ENCODE results near the gene LINC00305.

LINC00305 gene

GRCh38 chr18:64148988-64149387 lies at the start of gene LINC00305:
Gene LINC00305 (minus strand): TSS chr18:64149088.
- TF ChIP-seq MAX (IDR thresholded peaks at IDR 0.05) (no peak), FOXM1 (IDR thresholded peaks at IDR 0.05; ENCODE audit: borderline replicate concordance, low read depth) (no peak), NFIC (IDR thresholded peaks at IDR 0.05) (no peak), ZBTB7A (IDR thresholded peaks at IDR 0.05; ENCODE audit: low read depth) (no peak), CEBPB (IDR thresholded peaks at IDR 0.05) (no peak), USF1 (IDR thresholded peaks at IDR 0.05) (no peak), REST (IDR thresholded peaks at IDR 0.05; ENCODE audit: low read depth) (no peak), EGR1 (IDR thresholded peaks at IDR 0.05) (no peak), TCF12 (IDR thresholded peaks at IDR 0.05; ENCODE audit: low read depth) (no peak), RAD21 (IDR thresholded peaks at IDR 0.05; ENCODE audit: low read depth) (no peak), TEAD4 (IDR thresholded peaks at IDR 0.05) (no peak)

GRCh38 chr18:64191069-64191468 lies 42.2 kb upstream of the LINC00305 start:
- TF ChIP-seq CEBPB (IDR thresholded peaks at IDR 0.05) (no peak), ZBTB7A (IDR thresholded peaks at IDR 0.05; ENCODE audit: low read depth) (no peak), NFIC (IDR thresholded peaks at IDR 0.05) (no peak), MAX (IDR thresholded peaks at IDR 0.05) (no peak), TCF12 (IDR thresholded peaks at IDR 0.05; ENCODE audit: low read depth) (no peak), CREB1 (IDR thresholded peaks at IDR 0.05; ENCODE audit: low read depth) (no peak)

GRCh38 chr18:64185987-64186386 lies 37.1 kb upstream of the LINC00305 start:
- TF ChIP-seq CEBPB (IDR thresholded peaks at IDR 0.05) = no peak
- TF ChIP-seq YY1 (IDR thresholded peaks at IDR 0.05; ENCODE audit: low read depth) = no peak
- TF ChIP-seq TAF1 (IDR thresholded peaks at IDR 0.05; ENCODE audit: low read depth) = no peak
- no peak for TF ChIP-seq REST (IDR thresholded peaks at IDR 0.05; ENCODE audit: low read depth)
- no peak for TF ChIP-seq CREB1 (IDR thresholded peaks at IDR 0.05; ENCODE audit: low read depth)
- no peak for TF ChIP-seq EP300 (IDR thresholded peaks at IDR 0.05; ENCODE audit: borderline replicate concordance)
- TF ChIP-seq TEAD4 (IDR thresholded peaks at IDR 0.05) = no peak
- no peak for TF ChIP-seq RAD21 (IDR thresholded peaks at IDR 0.05; ENCODE audit: low read depth)
- no peak for TF ChIP-seq MAX (IDR thresholded peaks at IDR 0.05)

- TF ChIP-seq USF1 (IDR thresholded peaks at IDR 0.05) (no peak), REST (IDR thresholded peaks at IDR 0.05; ENCODE audit: low read depth) (no peak), TEAD4 (IDR thresholded peaks at IDR 0.05) (no peak), TCF12 (IDR thresholded peaks at IDR 0.05; ENCODE audit: low read depth) (no peak), CREB1 (IDR thresholded peaks at IDR 0.05; ENCODE audit: low read depth) (no peak), RAD21 (IDR thresholded peaks at IDR 0.05; ENCODE audit: low read depth) (no peak), ZBTB7A (IDR thresholded peaks at IDR 0.05; ENCODE audit: low read depth) (no peak), YY1 (IDR thresholded peaks at IDR 0.05; ENCODE audit: low read depth) (no peak), EP300 (IDR thresholded peaks at IDR 0.05; ENCODE audit: borderline replicate concordance) (no peak), NFIC (IDR thresholded peaks at IDR 0.05) (no peak), CEBPB (IDR thresholded peaks at IDR 0.05) (no peak), EGR1 (IDR thresholded peaks at IDR 0.05) (no peak), FOXM1 (IDR thresholded peaks at IDR 0.05; ENCODE audit: borderline replicate concordance, low read depth) (no peak), TAF1 (IDR thresholded peaks at IDR 0.05; ENCODE audit: low read depth) (no peak), MAX (IDR thresholded peaks at IDR 0.05) (no peak)
Observed at GRCh38 chr18:64183665-64184064, 34.8 kb upstream of the LINC00305 start.
